HG03159 (cell line): Measurements from ENCODE around the gene DLG2.

Experiments used
- ATAC-seq: cut with Tn5 transposase; IDR thresholded peaks from one replicate; pipeline ENCODE4 v1.9.1; 2021; ENCODE audit warnings: mild to moderate bottlenecking, moderate library complexity; ENCODE audit not compliant: unreplicated experiment

The DLG2 gene

DNA sequence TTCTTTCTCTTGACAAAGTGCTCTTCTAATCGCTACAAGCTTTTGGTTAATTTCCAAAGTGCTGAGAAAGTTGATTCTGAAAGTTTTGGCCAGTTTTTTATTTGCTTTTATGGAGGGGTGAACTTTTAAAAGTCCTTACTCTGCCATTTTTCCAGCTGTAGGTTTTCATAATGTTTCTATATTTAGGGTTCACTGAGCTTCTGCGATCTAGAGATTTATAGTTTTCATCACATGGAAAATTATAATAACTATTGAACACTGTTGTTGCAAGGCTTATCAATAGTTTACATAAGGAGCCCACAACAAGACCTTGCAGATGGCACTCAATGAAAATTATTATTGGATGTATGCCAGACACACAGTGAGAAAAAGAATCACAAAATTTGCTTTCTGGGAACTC lies 55.1 kb downstream of the DLG2 start:
- no peak for ATAC-seq

DNA sequence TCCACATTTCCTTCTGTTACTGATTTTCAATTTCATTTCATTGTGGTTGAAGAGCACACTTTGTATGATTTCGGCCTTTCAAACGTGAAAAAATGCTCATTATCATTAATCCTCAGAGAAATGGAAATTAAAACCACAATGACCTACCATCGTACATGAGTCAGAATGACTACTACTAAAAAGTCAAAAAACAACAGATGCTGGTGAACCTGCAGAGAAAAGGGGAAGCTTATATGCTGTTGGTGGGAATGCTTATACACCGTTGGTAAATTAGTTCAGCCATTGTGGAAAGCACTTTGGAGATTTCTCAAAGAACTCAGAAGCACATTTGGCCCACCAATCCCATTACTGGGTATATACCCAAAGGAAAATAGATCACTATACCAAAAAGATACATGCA lies 57.6 kb downstream of the DLG2 start:
- no peak for ATAC-seq

DNA sequence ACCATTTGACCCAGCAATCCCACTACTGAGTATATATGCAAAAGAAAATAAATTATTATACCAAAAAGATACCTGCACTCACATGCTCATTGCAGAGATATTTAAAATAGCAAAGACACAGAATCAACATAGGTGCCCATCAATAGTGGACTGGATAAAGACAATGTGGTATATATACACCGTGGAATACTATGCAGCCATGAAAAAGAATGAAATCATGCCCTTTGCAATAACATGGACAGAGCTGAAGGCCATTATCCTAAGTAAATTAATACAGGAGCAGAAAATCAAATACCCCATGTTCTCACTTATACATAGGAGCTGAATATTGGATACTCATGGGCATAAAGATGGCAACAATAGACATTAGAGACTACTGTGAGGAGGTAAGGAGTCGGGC lies 68.7 kb downstream of the DLG2 start:
- ATAC-seq: no peak

GRCh38 chr11:85551881-85552280 lies 75.3 kb downstream of the DLG2 start:
- no peak for ATAC-seq

DNA sequence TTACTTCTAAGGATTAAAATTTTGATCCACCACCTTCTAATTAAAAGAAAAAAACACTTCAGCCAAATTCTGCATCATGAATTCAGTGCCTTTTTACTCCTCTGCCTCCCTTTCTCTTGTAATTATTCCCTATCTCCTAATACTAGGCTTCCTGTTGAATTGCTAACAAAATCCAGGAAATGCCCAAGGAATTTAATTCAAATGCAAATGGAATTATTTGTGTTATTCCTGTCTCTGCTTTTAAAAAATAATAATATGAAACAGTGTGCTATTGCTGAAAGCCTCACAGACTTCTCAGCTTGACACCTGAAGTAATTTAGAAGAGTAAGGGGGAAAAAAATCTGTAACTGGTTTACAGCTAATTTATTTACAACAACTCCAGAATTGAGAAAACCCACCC lies 85.5 kb downstream of the DLG2 start:
- no peak for ATAC-seq

DNA sequence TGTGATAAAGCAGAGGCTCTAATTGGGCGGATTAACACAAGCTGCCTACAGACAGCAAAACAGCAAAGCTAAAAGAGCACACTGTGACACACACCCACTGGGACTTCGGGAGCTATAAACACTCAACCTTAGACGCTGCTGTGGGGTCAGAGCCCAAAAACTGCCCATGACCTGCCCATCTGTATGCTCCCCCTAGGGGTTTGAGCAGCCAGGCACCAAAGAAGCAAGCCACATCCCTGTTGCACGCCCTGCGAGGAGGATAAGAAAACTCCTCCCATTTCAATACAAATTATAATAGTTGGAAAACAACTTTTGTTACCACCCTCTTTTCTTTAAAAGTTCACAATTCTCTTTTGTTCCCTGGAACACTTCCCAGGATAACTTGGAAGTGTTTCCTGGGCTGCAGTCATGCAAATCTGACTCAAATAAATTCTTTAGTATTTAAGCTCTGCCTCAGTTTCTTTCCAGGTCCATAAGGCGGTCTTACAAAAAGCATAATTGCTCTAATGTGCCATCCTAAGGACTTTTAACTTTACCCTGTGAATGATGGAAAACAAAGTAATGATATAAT lies 86.4 kb downstream of the DLG2 start:
- ATAC-seq: no peak

- ATAC-seq: no peak
These were observed 87.0 kb downstream of the DLG2 start for GRCh38 chr11:85540181-85540580.

- no peak for ATAC-seq
These were observed 87.4 kb downstream of the DLG2 start for GRCh38 chr11:85539740-85540139.

DNA sequence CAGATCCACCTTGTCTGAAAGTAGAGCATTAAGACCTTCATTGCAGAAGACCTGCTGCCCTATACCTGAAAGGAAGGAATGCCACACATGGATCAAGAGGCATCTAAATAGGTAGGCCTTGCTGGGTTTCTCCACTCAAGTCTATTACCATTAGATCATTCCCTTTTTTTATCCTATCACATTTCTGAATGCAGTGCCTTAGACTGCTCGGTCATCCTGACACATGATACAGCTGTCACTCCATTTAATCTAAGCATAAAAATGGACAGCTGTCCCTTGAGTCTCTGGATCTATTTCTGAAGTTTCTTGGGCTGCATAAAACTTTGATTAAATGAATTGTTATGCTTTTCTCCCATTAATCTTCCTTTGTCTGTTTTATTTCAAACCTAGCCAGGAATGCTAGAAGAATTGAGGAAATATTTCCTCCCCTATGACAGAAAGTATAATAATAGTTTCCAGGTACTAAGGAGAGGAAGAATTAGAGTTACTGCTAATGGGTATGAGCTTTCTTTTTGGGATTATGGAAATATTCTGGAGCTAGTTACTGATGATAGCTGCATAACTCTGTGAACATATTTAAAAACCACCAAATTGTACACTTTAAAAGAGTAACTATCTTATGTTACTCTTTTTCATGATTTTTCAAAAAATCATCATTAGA lies 88.0 kb downstream of the DLG2 start:
- ATAC-seq: no peak

- ATAC-seq: no peak
These were observed 90.7 kb downstream of the DLG2 start for GRCh38 chr11:85536438-85536837.

GRCh38 chr11:85534806-85535205 lies 92.3 kb downstream of the DLG2 start:
- no peak for ATAC-seq

DNA sequence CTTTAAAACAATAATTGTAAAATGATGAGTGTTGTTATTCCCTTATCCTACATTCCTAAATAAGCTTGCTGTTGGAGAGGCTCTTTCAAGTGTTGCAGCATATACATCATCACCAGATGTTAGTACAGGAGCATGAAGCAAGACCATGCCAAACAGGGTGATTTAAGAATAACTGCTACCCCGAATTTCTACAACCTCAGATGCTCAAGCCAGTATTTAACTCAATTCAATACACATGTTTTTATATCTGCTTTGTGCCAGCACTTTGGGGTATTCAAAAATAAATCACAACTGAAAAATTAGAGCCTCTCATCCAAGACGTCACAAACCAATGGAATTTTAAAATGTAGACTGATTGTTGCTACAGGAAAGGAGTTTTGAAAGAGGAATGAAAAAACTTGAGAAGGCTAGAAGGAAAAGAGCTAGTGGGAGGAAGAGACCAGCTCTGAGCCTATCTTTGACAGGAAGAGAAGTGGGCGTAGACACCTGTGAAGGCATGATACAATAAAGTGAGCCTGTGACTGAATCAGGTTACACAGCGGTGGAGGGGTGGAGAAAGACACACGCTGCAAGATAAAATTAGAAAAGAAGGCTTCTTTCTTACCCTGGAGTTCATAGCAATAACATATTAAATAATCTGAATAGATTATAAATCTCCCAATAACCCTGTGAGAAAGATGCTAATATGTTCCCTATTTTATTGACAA lies 95.8 kb downstream of the DLG2 start:
- no peak for ATAC-seq

- ATAC-seq: no peak
These were observed 96.5 kb downstream of the DLG2 start for GRCh38 chr11:85530634-85531033.

DNA sequence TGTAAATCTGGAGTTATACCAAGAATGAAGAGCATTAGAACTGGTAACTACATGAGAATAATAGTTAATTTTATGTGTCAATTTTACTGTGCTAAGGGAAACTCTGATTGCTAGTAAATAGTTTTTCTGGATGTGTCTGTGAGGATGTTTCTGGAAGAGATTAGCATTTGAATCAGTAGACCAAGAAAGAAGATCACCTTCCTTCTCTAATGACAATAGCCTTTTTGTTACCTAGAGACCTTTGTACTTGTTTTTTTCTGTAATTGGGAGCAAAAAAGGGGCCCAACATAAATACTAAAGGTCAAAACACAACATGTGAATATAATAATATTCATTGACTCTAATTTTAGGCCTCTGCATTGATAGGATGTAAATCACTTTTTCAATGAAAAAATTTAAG lies 100.6 kb downstream of the DLG2 start:
- no peak for ATAC-seq

DNA sequence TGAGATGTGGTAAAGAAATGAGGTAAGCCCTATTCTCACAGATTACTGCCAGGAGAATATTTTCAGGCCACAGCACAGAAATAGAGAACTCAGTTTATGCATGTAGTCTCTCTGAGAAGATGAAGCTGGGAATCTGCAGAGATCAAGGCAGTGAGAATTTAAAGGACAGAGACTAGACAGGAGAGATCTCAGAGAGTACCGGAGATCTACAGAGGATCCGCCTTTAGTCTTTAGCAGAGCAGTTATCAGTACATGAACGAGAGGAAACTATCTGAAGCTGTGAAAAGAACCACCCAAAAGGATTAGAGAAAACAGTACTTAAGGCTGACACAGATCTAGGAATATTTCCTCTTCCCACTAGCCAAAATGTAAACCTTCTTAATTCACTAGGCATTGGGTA lies 101.5 kb downstream of the DLG2 start:
- no peak for ATAC-seq

DNA sequence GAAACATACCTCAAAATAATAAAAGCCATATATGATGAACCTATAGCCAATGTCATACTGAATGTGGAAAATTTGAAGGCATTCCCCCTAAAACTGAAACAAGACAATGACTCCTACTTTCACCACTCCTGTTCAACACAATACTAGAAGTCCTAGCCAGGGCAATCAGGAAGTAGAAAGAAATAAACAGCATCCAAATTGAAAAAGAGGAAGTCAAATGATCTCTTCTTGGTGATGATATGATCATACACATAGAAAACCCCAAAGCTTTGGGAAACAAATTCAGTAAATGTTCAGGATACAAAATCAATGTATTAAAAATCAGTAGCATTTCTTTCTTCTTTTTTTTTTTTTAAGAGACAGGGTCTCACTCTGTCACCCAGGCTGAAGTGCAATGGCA lies 109.9 kb downstream of the DLG2 start:
- ATAC-seq: no peak

DNA sequence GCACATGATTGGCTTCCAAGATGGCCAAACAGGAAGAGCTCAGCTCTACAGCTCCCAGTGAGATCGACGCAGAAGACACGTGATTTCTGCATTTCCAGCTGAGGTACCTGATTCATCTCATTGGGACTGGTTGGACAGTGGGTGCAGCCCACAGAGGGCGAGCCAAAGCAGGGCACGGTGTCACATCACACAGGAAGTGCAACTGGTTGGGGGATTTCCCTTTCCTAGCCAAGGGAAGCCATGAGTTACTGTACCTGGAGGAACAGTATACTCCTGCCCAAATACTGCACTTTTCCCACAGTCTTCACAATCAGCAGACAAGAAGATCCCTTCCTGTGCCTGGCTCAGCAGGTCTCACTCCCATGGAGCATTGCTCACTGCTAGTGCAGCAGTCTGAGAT lies 131.2 kb downstream of the DLG2 start:
- ATAC-seq: no peak

DNA sequence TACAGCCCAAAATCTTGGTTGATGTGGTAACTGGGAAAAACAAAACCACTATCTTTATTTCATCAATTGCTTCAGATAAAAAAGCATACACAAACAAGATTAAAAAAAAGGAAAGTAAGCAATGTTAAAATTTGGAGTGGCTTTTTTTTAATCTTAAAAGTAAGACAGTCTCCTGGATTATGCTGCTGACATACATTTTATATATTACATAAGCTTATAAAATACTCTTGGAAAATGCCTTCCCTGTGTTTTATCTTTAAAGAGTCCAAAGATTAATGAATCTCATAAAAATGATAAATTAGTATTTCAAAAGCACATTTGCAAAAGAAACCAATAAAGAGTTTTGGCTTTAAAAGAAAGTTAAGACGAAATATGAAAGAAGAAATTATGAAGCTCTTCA lies 132.7 kb downstream of the DLG2 start:
- no peak for ATAC-seq

- ATAC-seq: no peak
These were observed 141.2 kb downstream of the DLG2 start for GRCh38 chr11:85485902-85486301.

DNA sequence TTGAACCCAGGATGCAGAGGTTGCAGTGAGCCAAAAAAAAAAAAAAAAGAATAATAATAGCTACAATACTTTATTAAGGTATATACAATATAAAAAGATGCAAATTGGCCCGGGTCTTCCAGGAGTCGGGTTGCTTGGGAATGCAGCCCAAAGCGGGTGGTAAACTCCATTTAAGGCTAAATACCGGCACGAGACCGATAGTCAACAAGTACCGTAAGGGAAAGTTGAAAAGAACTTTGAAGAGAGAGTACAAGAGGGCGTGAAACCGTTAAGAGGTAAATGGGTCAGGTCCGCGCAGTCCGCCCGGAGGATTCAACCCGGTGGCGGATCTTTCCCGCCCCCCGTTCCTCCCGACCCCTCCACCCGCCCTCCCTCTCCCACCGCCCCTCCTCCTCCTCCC lies 143.3 kb downstream of the DLG2 start:
- ATAC-seq: no peak

GRCh38 chr11:85481862-85482261 lies 145.3 kb downstream of the DLG2 start:
- no peak for ATAC-seq

DNA sequence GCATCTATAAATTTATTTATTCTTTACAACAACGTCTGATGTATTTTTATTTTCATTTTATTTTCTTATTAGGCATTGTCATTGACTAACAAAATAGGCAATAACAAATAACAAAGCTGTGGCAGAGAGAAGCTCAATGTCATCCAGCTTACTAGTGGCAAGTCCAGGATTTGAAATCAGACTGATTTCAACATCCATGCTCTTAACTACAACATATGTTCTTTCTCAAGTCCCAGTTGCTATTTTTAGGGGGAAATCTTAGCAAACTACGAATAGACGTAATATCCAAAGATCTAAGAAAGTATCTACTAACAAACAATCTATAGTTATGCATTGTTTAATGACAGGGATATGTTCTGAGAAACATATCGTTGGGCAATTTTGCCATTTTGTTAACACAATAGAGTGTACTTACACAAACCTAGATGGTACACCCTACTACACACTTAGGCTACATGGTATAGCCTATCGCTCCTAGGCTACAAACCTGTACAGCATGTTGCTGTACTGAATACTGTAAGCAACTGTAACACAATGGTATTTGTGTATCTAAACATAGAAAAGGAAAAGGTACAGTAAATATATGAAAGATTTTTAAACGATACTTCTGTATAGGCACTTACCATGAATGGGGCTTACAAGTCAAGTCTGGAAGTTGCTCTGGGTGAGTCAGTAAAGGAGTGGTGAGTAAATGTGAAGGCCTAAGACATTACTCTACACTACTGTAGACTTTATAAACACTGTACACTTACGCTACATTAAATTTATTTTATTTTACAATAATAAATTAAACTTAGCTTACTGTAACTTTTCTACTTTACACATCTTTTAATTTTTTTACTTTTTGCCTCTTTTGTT lies 151.3 kb downstream of the DLG2 start:
- no peak for ATAC-seq
